ENCODE data around the gene PSMB8.
"Not testable (repeated sequence)": the region's sequence is repeated elsewhere in the genome, so short reads cannot be mapped to it uniquely, and the experiment has no call there.

PSMB8 gene

GRCh38 chr6:32836873-32837272 is 7.0 kb downstream of the PSMB8 start:
- DNase-seq = no peak

- DNase-seq = no peak
Measured at GRCh38 chr6:32835167-32835893, 8.5 kb downstream of the PSMB8 start.

- DNase-seq = no peak
Measured at GRCh38 chr6:32833664-32834063, 10.2 kb downstream of the PSMB8 start.

GRCh38 chr6:32832535-32832934 is 11.3 kb downstream of the PSMB8 start:
- no peak for DNase-seq

DNA sequence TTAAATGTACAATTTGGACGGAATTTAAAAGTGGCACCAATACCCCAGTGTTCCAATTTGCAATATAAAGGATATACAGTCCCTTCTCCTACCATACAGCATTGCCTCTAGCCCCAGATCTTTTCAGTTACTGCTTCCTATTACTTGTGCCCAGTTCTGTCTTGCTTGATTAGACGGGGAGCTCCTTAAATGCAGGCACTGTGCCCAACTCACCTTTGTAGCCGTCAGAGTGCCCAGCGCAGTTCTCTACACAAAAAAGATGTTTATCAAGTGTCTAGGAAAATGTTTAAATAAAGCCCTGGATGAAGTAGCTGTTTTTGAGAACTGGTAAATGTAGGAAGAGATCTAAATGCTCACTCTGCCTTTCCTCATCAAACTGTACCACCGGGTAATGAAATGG is 12.9 kb downstream of the PSMB8 start:
- DNase-seq = no peak

- DNase-seq = no peak
Measured at GRCh38 chr6:32830017-32830416, 13.8 kb downstream of the PSMB8 start.

DNA sequence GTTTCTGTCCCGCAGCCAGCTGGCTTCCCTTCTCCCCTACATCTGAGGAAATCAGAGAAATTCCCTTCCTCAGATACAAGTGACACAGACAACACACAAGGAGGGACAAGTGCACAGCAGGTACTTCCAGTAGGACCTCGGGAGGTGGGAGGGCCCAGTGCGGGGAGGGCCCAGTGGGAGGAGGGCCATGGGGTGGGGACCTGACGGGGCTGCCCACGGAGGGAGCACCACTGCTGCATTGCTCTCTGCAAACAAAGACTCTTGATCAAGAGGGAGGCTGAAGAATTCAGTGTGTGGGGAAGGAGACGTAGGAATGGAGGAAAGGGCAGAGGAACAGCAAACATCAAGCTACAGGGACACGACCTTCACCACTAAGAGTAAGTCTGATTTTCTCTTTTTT is 14.4 kb downstream of the PSMB8 start:
- DNase-seq = no peak

GRCh38 chr6:32827025-32827424 is 16.8 kb downstream of the PSMB8 start:
- DNase-seq = no peak

- no peak for DNase-seq
Measured at GRCh38 chr6:32825966-32826365, 17.9 kb downstream of the PSMB8 start.

- no peak for DNase-seq
Measured at GRCh38 chr6:32819729-32820128, 24.1 kb downstream of the PSMB8 start.

DNA sequence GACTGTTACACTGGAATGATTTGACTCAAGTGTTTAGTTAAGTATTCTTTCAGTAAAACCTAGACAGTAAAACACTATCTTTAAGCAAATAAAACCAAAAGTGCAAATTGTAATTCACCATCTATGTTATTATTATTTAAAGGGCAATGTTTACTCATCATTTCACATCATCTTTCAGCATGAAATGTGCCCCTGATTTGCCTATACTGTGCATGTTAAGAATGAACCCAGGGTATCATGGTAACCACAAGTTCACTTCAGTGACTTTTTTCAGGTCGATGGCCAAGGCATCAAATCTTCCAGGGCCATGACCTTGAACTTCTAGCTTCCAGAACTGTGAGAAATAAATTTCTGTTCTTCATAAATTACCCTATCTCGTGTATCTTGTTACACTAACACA is 25.0 kb downstream of the PSMB8 start:
- no peak for DNase-seq

DNA sequence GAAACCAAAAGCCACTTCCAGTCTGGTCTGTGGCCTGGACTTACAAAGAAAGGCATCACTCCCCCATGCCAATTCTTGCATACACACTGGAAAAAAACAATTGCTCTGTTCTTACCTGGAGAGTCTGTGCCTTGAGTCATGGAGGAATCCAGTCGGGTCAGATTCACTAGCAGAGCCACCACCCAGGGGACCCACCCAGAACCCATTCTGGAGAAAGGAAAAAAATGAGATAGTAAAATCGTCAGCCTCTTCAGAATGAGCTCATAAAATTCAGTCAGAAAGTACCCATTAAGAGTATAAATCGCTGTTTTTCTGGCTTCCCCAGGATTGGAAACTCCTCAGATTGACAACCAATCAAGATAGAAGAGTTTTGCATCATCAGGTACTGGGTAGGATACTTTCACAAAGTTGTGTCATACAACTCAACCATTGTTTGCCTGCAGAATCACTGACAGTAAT is 27.1 kb downstream of the PSMB8 start, which contains the start of gene HLA-DOB:
Gene HLA-DOB, minus strand, starts transcription at position 257 of the 459 bp plus-strand sequence. Its CDS starts 51 bp downstream, at position 206.
- no peak for DNase-seq

DNA sequence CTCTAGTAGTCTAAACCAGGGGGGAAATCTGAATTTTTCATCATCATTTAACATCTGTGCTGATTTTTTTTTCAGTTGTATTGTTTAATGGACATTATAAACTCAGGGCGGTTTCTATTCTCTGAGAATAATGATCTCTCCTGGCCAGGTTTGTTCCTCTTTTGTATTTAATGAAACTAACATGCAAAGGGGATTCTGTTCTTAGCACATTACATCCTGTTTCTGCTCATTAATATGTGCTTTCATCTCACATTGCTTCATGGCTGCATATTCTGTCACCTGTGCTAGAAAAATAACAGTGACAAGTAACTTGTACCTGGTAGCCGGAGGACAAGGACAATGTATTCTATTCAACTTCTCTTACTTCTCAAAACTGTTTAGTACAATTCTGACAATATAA is 27.9 kb downstream of the PSMB8 start:
- DNase-seq = no peak

GRCh38 chr6:32815115-32815514 is 28.7 kb downstream of the PSMB8 start:
- DNase-seq = no peak

DNA sequence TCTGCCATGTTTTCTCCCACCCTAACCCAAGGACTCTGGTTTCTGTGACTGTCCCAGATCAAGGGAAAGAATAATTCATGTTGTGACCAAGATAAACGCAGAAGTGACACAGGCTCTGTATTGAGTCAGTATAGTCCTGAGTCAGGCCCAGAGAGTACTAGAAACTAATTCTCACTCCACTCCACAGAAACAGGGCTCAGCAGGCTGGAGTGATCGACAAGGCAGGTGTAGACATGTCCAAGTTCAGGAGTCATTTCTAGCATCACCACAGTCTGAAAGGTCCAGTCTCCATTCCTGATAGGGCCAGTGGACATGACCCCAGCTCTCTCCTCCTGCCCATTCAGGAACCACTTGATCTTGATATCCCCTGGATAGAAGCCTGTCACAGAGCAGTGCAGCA is 29.7 kb downstream of the PSMB8 start:
- DNase-seq = no peak

- DNase-seq = no peak
Measured at GRCh38 chr6:32809171-32809570, 34.7 kb downstream of the PSMB8 start.

- no peak for DNase-seq
Measured at GRCh38 chr6:32807020-32807580, 36.7 kb downstream of the PSMB8 start.

DNA sequence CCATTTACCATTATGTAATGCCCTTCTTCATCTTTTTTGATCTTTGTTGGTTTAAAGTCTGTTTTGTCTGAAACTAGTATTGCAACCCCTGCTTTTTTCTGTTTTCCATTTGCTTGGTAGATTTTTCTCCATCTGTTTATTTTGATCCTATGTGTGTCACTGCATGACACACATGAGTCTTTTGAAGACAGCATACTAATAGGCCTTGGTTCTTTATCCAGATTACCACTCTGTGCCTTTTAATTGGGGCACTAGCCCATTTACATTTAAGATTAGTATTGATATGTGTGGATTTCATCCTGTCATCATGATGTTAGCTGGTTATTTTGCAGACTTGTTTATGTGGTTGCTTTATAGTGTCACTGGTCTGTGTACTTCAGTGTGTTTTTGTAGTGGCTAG is 38.4 kb downstream of the PSMB8 start:
- not testable (repeated sequence) for DNase-seq

DNA sequence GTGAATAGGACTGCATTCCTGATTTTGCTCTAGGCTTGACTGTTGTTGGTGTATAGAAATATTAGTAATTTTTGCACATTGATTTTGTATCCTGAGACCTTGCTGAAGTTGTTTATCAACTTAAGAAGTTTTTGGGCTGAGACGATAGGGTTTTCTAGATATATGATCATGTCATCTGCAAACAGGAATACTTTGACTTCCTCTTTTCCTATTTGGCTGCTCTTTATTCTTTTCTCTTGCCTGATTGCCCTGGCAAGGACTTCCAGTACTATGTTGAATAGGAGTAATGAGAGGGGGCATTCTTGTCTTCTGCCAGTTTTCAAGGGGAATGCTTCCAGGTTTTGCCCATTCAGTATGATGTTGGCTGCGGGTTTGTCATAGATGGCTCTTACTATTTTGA is 40.4 kb downstream of the PSMB8 start:
- DNase-seq = no peak

- no peak for DNase-seq
Measured at GRCh38 chr6:32799740-32800139, 44.1 kb downstream of the PSMB8 start.

GRCh38 chr6:32799168-32799567 is 44.7 kb downstream of the PSMB8 start:
- no peak for DNase-seq

- DNase-seq = peak; percentile 71
Measured at GRCh38 chr6:32796848-32797776, 46.7 kb downstream of the PSMB8 start.

DNA sequence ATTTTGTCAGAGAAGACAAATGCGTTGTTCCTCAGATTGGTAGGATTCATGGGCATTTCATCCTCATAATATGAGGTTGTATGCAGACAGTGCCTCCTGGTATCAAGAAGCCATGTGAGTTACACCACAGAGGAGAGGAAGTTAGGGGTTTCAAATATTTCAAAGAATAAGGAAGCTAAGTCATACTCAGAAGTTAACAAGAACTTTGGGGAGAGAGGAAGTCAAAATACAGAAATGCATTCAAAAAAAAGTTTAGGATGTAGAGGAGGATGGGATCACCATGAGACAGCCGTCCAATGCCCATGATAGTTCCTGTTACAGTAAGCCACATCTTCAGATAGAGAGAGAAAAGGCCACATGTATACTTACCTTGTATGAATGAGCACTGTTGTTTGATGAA is 49.3 kb downstream of the PSMB8 start:
- no peak for DNase-seq
